HL-60 (cell line): ENCODE measurements around the gene HRCT1.

Experiments used
- DNase-seq, 2 experiments: peaks; one replicate each; pipeline ENCODE4 v3.0.0-alpha.2; 2010 to 2020; ENCODE audit warnings: low read depth in 1 of 2, low spot score in 1 of 2
- H3K27ac ChIP-seq: fragments of 250-450 bp; sonication (Bioruptor Pico); replicated peaks from 2 replicates; pipeline ENCODE4 v1.5.1; 2020; ENCODE audit warnings: mild to moderate bottlenecking, moderate library complexity
- H3K27me3 ChIP-seq: fragments of 250-450 bp; sonication (Bioruptor Pico); 2 replicates; pipeline ENCODE4 v1.5.1; 2021; ENCODE audit warnings: mild to moderate bottlenecking, moderate library complexity; ENCODE audit not compliant: insufficient read depth, poor library complexity, severe bottlenecking
- H3K4me3 ChIP-seq: replicated peaks from 2 replicates; pipeline ENCODE4 v1.5.1; 2011; ENCODE audit warnings: mild to moderate bottlenecking, control low read depth, low read length; ENCODE audit not compliant: insufficient read depth
- CTCF ChIP-seq: IDR thresholded peaks from one replicate; pipeline ENCODE4 v1.5.1; 2011; ENCODE audit warnings: low read length, control low read depth, inconsistent platforms; ENCODE audit not compliant: insufficient read depth
- GABPA ChIP-seq: IDR thresholded peaks from 2 replicates; pipeline ENCODE4 v1.6.1; 2012; ENCODE audit warnings: low read depth
- POLR2AphosphoS5 ChIP-seq: IDR thresholded peaks from 2 replicates; pipeline ENCODE4 v1.6.1; 2012; ENCODE audit warnings: low read depth
- SPI1 ChIP-seq: IDR thresholded peaks from 2 replicates; pipeline ENCODE4 v1.6.1; 2012; ENCODE audit warnings: low read depth, mild to moderate bottlenecking, borderline replicate concordance
- TF ChIP-seq, protein P1 (sequence below): IDR thresholded peaks from 2 replicates; pipeline ENCODE4 v1.6.1; 2012; ENCODE audit warnings: low read depth; ENCODE audit not compliant: insufficient replicate concordance

The HRCT1 gene

GRCh38 chr9:35923598-35923926 is 17.6 kb downstream of the HRCT1 start:
- DNase-seq = no peak
- Histone ChIP-seq H3K27ac (no peak overlapping the region), H3K27me3 (no peaks in the 10 kb centered on the region), H3K4me3 (no peak overlapping the region)
- TF ChIP-seq POLR2AphosphoS5 (no peak), SPI1 (no peak), GABPA (no peak), CTCF (no peak)
- TF ChIP-seq, protein P1, sequence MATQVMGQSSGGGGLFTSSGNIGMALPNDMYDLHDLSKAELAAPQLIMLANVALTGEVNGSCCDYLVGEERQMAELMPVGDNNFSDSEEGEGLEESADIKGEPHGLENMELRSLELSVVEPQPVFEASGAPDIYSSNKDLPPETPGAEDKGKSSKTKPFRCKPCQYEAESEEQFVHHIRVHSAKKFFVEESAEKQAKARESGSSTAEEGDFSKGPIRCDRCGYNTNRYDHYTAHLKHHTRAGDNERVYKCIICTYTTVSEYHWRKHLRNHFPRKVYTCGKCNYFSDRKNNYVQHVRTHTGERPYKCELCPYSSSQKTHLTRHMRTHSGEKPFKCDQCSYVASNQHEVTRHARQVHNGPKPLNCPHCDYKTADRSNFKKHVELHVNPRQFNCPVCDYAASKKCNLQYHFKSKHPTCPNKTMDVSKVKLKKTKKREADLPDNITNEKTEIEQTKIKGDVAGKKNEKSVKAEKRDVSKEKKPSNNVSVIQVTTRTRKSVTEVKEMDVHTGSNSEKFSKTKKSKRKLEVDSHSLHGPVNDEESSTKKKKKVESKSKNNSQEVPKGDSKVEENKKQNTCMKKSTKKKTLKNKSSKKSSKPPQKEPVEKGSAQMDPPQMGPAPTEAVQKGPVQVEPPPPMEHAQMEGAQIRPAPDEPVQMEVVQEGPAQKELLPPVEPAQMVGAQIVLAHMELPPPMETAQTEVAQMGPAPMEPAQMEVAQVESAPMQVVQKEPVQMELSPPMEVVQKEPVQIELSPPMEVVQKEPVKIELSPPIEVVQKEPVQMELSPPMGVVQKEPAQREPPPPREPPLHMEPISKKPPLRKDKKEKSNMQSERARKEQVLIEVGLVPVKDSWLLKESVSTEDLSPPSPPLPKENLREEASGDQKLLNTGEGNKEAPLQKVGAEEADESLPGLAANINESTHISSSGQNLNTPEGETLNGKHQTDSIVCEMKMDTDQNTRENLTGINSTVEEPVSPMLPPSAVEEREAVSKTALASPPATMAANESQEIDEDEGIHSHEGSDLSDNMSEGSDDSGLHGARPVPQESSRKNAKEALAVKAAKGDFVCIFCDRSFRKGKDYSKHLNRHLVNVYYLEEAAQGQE = no peak

DNA sequence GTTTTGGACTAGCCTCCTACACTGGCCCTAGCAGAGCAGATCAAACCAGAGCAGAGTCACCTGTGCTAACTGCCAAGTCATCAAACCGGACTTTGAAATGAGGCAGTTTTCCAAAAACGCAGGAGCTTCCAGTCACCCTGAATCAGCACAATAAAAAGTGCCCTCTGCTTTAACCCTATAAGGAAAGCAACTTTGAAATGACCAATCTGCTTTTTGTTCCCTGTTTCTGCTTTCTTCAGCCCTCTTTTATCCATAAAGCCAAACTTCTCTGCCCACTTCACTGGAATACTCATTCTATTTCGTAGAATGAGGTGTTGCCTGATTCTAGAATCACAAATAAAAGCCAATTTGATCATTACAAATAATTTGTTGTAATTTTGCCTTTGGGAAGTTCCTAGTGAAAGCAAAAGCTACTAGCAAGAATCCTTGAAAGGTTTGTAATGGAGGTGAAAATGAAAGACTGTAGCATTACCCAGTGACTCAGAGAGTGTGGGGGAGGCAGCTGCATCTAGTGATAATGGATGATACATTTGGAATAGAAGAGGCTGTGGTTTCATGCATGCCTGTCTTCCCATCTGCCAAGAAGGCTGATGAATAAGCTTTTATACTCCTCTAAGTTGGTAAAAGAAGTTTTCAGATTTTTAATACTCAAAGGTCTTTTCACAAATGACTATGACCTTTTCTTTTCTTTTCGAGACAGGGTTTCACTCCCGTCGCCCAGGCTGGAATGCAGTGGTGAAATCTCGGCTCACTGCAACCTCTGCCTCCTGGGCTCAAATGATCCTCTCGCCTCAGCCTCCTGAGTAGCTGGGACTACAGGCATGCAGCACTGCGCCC is 18.1 kb downstream of the HRCT1 start:
- Histone ChIP-seq H3K27ac (no peak overlapping the region), H3K4me3 (no peak overlapping the region), H3K27me3 (no peaks in the 10 kb centered on the region)
- TF ChIP-seq POLR2AphosphoS5 = no peak
- no peak for TF ChIP-seq CTCF
- TF ChIP-seq, protein P1 = no peak
- no peak for TF ChIP-seq GABPA
- TF ChIP-seq SPI1 = no peak
- DNase-seq = no peak

DNA sequence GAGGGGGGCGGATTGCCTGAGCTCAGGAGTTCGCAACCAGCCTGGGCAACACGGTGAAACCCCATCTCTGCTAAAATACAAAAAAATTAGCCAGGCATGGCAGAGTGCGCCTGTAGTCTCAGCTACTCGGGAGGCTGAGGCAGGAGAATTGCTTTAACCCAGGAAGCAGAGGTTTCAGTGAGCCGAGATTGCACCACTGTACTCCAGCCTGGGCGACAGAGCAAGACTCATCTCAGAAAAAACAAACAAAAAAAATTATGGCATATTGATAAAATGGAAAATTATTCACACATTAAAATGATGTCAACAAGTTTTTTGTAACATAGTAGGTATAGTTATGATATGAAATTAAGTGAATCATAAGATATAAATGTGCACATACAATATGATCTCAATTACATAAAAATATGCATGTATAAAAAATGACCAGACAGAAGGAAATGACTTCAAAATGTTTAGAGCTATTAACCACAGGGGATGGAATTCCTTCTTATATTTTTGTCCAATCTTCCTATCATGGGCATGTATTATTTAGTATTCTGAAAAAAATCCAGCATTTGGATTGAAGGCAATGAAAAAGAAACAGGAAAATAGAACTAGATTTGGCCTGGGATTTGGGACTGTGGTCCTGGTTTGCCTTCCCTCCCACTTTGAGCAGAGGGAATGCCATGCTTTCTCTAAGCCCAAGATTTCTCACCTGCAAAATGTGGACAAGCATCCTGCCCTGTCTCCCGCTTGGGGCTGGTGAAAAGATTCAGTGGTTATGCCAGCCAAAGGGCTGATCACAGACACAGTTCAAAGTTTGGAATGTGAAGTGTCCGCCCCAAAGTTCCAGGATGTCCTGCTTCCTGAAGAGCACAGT is 22.8 kb downstream of the HRCT1 start:
- H3K27ac ChIP-seq = no peak overlapping the region
- no peak for TF ChIP-seq CTCF
- TF ChIP-seq SPI1 = no peak

More for the DNA sequence above, 22.8 kb downstream of the HRCT1 start:
- no peaks in the 10 kb centered on the region for H3K27me3 ChIP-seq
- no peak for DNase-seq
- no peak overlapping the region for H3K4me3 ChIP-seq
